Muscle of arm (tissue), 12 donors: ENCODE results near the gene KRTAP10-9. TPM values are rescaled to one million over a fixed set of nuclear protein-coding genes. Genes with fewer than 3 reads are reported as not detected.
"Not testable (repeated sequence)": the region's sequence is repeated elsewhere in the genome, so short reads cannot be mapped to it uniquely, and the experiment has no call there.

Experiments
- DNase-seq: peaks from one replicate; pipeline ENCODE4 v3.0.0-alpha.2; 2013
- polyA plus RNA-seq, 12 donors: library from polyadenylated mRNA; unstranded; fragments of 120-200 nt; gene quantifications; one replicate each; pipeline ENCODE4 v1.2.1, GENCODE V29; 2013; ENCODE audit not compliant: insufficient read length in 12 of 12

KRTAP10-9 gene
- polyA plus RNA-seq, 12 donors = not detected

DNA sequence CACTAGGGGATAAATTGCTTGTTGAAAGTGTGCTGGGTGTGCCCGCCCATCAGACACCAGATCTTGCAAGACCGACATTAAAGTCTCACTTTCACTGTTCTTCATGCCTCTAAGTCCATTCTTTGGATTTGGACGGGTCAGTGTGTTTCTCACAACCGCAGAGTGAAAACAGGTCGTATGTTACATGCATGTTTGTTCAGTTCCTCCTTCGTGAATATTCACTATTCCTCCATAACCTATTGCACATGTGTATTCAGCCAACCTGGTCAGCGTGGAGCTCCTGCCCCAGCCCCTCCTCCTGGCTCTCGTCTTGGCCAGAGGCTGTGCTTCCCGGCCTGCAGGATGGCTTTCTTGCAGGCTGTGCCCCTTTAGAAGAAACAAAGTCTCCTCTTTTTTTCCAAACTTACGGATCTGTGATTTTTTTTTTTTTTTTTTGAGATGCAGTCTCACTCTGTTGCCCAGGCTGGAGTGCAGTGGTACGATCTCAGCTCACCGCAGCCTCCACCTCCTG is 32.4 kb upstream of the KRTAP10-9 start:
- DNase-seq = no peak

DNA sequence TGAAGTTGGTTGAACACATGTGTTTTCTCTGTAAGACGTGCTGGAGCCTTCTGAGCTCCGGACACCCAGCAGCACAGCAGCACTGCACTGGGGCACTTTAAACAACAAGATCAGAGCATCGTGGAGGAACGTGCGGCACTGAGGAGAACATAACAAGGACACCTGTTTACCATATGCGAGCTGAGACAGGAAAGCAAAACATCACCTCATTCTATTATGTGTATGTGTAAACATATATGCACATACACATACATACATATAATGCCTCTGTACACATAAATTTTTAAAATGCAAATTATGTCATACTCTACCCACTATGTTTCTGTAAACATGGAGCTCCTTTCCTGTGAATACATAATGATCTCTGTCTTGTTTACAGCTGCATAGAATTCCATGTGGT is 31.4 kb upstream of the KRTAP10-9 start:
- no peak for DNase-seq

DNA sequence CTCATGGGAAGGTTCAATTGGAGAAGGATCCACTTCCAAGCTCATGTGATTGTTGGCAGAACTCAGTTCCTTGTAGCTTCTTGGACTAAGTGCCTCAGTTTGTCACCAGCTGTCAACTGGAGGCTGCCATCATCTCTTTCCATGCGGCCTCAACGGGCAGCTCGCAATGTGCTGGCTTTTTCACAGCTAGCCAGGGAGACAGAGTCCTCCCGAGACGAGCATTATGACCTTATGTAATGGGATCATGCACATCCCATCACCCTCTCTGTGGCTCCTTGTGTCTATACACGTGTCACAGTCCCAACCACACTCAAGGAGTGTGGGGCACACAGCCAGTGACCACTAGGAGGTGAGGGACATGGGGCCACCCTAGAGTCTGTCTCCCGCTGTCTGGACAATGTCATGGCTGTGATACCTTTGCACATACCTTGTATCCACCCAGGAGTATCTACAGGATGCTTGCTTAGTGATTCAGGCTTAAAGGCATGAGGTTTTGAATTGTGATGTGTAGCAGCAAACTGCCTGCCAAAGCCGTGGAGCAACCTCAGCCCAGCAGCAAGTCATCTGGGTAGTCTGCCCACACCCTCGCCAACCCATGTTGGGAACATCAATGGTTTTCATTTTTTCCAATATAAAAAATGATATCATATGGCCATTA is 30.7 kb upstream of the KRTAP10-9 start:
- DNase-seq = no peak

DNA sequence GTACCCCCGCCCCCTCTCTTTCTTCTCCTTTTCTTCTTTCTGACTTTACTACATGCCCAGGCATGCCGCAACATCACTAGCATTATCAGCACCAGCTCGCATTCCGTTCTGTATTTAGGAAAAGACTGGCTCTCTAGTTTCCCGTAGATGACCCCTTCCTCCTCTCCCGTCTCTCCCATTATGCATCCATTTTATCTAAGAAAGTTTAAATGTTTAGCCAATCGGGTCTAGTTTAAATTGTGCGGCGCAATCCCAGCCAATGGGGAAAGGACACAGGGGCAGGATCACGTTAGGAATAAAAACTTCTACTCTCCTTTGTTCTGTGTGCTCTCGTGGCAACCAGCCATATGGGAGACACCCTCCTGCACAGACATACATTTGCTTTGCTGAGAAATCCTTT is 28.8 kb upstream of the KRTAP10-9 start:
- no peak for DNase-seq

DNA sequence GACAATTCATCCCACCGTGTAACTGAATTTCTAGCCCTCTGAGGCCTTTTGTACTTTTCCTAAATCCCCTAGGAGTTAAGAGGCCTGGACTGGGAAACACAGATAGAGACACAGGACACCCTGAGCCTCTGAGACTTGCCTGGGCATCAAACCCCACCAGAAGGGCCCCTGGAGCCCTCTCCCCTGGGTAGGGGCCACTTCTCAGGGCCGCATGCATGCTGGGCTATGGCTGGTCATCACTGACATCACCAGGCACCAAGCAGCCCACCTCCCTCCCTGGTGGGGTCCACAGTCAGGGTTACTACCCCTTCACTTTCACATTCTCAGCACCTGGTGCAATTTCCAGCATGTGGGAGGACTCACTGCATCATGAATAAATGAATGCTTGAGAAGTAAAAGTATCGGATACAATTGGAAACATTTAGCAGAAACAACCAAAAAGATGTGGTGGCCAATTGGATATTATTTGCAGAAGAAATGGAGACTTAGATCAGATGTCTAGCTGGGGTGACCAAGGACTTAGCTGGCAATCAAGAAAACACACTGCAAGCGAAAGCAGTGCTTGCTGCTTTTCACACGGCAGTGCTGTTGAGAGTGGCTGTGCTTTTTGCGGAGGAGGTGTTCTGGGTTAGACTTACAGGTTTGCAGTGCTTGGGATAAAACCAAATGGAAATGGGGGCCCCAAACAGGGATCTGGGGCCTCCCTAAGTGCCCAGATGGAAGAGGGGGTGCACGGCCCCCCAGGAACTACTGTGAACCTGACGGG is 27.4 kb upstream of the KRTAP10-9 start:
- DNase-seq = no peak

DNA sequence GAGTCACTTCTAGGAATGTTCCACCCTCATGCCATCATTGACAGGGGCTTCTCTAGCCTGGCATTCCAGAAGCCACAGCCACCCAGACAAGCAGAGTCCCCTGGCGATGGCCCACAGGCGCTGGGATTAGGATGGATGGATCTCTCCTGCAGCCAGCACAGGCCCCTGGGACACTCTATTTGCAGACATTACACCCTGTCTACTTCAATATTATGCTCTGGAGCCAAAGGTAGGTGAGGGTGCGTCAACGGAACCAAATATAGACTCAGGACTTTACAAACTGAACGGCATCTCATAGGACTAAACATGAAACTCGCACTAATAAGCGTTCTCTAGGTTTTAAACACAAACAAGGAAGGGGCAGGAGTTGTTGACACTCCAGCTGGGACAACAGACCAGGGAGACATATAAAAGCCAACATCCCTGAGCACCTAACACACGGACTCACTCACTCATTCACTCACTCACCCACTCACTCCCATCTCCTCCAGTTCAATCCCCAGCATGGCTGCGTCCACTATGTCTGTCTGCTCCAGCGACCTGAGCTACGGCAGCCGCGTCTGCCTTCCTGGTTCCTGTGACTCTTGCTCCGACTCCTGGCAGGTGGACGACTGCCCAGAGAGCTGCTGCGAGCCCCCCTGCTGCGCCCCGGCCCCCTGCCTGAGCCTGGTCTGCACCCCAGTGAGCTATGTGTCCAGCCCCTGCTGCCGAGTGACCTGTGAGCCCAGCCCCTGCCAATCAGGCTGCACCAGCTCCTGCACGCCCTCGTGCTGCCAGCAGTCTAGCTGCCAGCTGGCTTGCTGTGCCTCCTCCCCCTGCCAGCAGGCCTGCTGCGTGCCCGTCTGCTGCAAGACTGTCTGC is 26.5 kb upstream of the KRTAP10-9 start, which contains the start of gene KRTAP10-7:
KRTAP10-7 (plus strand) TSS at position 480 of the 861 bp plus-strand sequence; CDS start at position 505, 25 bp downstream.
- DNase-seq = not testable (repeated sequence)

DNA sequence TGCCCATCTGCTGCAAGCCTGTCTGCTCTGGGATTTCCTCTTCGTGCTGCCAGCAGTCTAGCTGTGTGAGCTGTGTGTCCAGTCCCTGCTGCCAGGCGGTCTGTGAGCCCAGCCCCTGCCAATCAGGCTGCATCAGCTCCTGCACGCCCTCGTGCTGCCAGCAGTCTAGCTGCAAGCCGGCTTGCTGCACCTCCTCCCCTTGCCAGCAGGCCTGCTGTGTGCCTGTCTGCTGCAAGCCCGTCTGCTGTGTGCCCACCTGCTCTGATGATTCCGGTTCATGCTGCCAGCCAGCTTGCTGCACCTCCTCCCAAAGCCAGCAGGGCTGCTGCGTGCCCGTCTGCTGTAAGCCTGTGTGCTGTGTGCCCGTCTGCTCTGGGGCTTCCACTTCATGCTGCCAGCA is 25.8 kb upstream of the KRTAP10-9 start:
- DNase-seq = not testable (repeated sequence)

DNA sequence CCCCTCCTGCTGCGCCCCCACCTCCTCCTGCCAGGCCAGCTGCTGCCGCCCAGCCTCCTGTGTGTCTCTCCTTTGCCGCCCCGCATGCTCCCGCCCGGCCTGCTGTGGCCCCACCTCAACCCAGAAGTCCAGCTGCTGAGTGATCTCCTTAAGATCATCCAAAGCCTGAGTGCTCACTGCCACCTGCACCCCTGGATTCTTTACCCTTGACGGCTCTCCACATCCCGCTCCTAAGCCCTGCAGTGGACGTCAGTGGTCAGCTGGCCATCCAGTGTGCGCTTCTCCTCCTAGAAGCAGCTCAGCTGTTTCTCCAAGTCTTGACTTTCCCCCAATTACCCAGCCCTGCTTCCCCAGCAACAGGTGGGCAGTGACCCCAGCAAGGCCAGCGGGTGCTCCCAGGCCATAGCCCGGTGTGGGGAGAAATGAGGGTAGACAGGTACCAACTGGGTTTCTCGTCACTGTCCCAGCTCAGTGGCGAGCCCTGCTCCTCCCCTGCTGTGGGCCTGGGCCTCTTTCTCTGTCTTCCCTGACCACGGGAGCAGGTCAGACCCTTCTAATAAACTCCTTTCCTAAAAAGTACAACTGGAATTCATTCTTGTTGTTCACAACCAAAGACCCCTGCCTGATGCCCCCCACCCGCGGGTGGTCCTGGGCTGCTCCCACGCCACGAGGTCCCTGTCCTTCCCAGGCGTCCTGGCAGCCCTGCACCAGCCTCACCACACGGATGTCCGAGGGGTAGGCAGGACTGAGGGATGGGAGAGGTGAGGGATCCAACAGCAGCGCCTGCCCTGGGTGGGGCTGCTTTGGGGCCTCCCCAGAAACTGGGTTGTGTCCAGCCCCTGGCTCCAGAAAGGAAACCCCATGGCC is 25.1 kb upstream of the KRTAP10-9 start:
- DNase-seq = no peak

DNA sequence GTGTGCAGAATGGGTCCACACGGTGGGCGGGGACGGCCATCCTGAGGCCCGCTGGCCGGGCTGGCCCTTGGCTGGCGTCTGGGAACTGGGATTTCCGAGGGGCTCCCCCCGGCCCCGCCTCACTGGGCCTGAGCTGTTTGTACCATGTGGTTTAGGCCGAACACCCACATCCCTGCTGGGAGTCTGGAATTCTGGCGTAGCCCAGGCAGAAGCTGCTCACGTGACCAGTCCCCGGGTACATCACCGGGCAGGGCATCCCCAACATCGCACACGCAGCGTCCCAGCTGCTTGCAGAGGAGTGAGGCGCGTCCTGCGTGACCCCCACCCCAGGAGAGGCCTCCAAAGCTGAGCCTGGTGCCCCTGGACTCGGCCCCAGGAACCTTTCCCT is 24.4 kb upstream of the KRTAP10-9 start:
- DNase-seq = no peak

DNA sequence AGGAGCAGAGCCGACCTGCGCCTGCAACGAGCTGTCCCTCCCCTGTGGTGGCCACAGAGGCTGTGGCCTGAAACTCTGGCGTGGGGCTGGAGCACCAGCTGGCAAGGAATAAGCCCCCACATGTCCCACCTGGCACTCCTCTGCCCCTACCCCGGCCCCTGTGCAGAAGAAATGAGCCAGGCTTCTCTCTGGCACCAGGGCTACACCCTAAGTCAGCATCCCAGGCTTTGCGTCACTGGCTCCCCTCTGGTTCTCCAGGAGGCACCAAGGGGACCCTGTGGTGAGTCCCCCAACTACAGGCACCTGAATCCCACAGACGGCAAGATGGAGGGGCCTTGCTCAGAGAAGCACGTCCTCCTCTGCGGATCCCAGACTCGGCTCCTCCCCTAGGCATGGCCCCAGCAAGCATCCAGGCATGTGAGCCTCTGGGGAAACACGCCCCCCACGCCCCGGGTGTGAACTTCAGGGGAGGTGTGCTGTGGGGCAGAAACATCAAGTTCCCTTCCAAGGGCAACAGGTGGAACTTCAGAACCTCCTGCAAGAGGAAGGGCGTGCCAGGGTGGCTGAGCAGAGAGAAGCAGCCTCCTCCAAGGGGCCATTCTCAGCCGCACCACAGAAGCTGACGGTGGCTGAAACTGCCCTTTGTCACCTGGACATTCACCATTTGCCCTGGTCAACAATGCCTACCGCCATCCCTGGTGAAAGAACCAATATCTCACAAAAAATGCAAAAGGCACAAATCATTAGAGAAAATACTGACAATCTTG is 23.6 kb upstream of the KRTAP10-9 start:
- no peak for DNase-seq

DNA sequence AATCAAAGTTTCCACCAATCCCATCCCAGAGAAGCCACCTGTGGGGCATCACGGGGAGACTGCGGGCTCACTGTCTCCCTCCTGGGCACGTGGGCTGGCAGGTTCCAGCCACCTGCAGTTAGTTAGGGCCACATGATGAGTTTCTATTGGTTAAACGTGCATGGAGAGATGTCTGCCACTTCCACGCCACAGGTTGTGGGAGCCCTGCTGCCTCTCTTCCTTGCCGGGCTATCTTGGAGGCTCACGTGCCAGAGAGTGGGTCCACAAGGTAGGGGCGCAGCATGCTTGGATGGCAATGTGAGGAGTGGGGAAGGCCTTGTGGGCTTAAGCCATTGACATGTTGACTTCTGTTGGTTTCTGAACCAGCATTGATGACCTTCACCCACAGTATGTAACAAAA is 23.0 kb upstream of the KRTAP10-9 start:
- DNase-seq = no peak

DNA sequence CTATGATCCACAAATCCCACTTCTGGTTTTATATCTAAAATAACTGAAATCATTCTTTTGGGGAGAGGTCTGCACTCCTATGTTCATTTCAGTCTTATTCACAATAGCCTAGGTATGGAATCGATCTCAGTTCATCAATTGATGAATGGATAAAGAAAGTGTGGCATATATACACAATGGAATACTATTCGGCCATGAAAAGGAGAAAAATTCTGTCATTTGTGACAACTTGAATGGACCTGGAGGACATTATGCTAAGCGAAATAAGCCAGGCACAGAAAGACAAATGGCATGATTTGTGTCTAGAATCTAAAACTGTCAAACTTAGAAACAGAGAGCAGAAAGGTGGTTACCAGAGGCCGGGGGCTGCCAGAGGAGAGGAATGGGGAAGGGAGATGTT is 20.4 kb upstream of the KRTAP10-9 start:
- DNase-seq = no peak

DNA sequence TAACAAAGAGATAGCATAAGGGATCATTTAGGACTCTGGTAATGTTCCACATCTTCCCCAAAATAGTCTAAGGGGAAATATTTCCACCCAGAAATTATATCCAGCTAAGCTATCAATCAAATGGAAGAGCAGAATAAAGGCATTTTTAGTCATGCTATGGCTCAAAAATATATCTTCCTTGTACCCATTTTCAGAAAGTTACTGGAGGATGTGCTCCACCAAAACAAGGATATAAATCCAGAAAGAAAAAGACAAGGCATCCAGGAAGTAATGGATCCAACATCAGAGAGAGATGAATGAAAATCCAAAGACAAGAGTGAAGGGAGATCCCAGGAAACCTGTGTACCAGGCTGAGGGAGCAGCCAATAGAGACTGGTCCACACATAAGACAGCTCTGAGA is 17.7 kb upstream of the KRTAP10-9 start:
- DNase-seq = no peak

DNA sequence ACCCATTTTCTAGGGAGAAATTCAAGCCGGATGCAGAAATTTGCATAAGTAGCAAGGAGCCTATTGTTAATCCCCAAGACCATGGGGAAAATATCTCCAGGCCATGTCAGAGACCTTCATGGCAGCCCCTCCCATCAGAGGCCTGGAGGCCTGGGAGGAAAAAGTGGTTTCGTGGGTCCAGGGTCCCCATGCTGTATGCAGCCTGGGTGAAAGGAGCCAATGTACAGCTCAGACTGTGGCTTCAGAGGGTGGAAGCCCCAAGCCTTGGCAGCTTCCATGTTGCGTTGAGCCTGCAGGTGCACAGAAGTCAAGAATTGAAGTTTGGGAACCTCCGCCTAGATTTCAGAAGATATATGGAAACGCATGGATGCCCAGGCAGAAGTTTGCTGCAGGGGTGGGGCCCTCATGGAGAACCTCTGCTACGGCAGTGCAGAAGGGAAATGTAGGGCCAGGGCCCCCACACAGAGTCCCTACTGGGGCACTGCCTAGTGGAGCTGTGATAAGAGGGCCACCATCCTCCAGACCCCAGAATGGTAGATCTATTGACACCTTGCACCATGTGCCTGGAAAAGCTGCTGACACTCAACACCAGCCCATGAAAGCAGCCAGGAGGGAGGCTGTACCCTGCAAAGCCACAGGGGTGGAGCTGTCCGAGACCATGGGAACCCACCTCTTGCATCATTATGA is 16.6 kb upstream of the KRTAP10-9 start:
- DNase-seq = not testable (repeated sequence)

DNA sequence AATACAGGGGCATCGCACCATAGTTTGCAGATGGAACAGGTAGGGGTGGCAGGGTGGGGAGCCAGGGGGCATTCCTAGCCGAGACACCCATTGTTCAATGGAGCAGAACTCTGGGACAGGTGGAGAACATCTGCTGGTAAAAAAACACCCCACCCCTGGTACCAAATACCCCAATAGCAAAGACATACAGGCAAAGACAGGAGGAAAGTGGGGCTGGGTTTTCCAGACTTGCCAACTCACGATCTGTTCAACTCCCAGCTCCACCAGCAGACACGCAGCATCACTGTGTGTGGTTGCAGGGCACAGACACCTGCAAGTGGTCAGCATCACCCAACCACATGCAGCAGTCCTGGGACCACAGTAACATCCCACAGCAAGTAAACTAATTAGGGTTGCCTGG is 15.3 kb upstream of the KRTAP10-9 start:
- DNase-seq = no peak

DNA sequence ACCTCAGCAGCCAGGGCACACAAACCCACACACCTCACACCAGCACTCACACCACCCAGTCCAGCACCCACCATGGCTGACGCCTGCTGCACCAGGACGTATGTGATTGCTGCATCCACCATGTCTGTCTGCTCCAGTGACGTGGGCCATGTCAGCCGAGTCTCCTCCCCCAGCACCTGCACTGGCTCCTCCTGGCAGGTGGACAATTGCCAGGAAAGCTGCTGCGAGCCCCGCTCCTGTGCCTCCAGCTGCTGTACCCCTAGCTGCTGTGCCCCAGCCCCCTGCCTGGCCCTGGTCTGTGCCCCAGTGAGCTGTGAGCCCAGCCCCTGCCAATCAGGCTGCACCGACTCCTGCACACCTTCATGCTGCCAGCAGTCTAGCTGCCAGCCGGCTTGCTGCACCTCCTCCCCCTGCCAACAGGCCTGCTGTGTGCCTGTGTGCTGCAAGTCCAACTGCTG is 14.8 kb upstream of the KRTAP10-9 start, which contains the start of gene KRTAP10-8:
KRTAP10-8 (plus strand) TSS at position 51 of the 458 bp plus-strand sequence; CDS start at position 73, 22 bp downstream.
- DNase-seq = no peak

DNA sequence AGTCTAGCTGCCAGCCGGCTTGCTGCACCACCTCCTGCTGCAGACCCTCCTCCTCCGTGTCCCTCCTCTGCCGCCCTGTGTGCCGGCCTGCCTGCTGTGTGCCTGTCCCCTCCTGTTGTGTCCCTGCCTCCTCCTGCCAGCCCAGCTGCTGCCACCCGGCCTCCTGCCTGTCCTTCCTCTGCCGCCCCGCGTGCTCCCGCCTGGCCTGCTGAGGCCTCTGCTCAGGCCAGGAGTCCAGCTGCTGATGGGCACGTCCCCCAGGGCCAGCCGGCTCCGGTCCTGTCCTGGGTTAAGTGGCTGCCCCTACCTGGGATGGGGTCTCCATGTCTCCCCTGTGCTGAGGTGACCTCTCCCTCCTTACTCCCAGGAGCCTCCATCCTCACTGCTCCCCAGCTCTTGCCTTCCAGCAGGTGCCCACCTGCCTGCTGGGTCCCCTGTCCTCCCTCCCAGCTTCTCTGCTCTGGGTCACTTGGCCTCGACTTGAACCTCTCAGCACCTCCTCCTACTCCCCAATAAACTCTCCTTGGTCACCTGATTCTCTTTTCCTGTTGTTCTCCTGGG is 14.1 kb upstream of the KRTAP10-9 start:
- no peak for DNase-seq

DNA sequence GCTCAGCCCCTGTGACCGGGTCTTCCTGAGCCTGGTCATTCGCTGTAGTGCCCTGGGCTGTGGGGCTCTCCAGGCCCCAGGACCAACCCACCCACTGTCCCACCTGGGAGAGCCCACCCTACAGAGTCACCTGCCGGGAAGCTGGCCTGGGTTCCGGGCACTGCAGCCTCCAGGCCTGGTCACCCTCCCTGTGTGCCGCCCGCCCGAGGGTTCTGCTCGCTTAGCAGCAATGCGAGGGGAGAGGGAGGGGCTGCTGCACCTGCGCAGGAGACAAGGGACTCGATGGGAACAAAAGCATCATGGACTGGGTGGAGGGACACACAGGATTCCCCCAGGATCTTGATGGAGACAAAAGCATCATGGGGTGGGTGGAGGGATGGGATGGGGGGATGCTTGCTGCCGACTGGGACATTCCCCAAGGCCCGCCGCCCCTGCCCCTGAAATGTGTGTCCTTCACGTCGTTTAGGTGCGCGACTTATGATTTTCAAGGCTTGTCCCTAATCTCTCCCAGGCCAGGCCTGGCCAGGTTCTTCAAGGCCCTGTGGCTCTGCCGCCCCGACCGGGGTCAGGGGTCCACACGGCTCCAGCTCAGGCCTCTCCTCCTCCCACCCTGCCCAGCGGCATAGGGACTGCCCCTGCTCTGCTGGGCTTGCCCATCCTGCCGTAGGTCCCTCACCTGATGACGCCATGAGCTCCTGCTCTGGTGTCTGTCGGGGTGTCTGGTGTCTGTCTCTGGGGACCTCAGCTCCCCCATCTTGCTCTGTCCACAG is 13.3 kb upstream of the KRTAP10-9 start:
- no peak for DNase-seq
